H1 (cell line): ENCODE measurements around the gene MCF2L2. TPM values are rescaled to one million over a fixed set of nuclear protein-coding genes. Genes with fewer than 3 reads are reported as not detected.

Experiments used
- CTCF ChIA-PET: fragments of 300-600 bp; sonication (Branson Sonifier 250); formaldehyde crosslinking; loops from one replicate; lab custom pipeline; 2021; ENCODE audit not compliant: partially characterized antibody; lab: Charles Lee
- POLR2A ChIA-PET: fragments of 300-600 bp; sonication (Branson Sonifier 250); formaldehyde crosslinking; loops from one replicate; lab custom pipeline; 2021; ENCODE audit warnings: inconsistent platforms; ENCODE audit not compliant: partially characterized antibody; lab: Charles Lee
- DNase-seq, 2 experiments: peaks; one replicate each; pipeline versions ENCODE4 v3.0.0 to v3.0.0-alpha.2; 2010 to 2022; ENCODE audit warnings: low spot score in 2 of 2, low read depth in 1 of 2, mixed read lengths in 1 of 2
- FAIRE-seq: peaks from 2 replicates; lab custom pipeline; 2011; peaks lifted over from hg19 to GRCh38; lab: Jason Lieb, UNC
- H2AFZ ChIP-seq: 2 replicates; pipeline ENCODE4 v1.8.1; 2012; ENCODE audit warnings: low read length, inconsistent platforms
- H2AK5ac ChIP-seq: 2 replicates; pipeline ENCODE4 v1.6.1; 2013; ENCODE audit warnings: low read depth, low read length
- H2BK120ac ChIP-seq: replicated peaks from 2 replicates; pipeline ENCODE3; 2013; ENCODE audit warnings: low read depth, low read length, inconsistent platforms
- H2BK12ac ChIP-seq: 2 replicates; pipeline ENCODE4 v1.6.1; 2013; ENCODE audit warnings: low read depth, low read length
- H2BK15ac ChIP-seq: 2 replicates; pipeline ENCODE4 v1.6.1; 2013; ENCODE audit warnings: low read length
- H2BK20ac ChIP-seq: 2 replicates; pipeline ENCODE4 v1.6.1; 2013; ENCODE audit warnings: low read length
- H2BK5ac ChIP-seq: 2 replicates; pipeline ENCODE4 v1.6.1; 2013; ENCODE audit warnings: low read depth, low read length
- H3K14ac ChIP-seq: 2 replicates; pipeline ENCODE4 v1.6.1; 2013; ENCODE audit warnings: inconsistent platforms; ENCODE audit not compliant: insufficient read length
- H3K18ac ChIP-seq: 2 replicates; pipeline ENCODE4 v1.6.1; 2013; ENCODE audit warnings: low read length; ENCODE audit errors: extremely low read depth
- H3K23ac ChIP-seq: 2 replicates; pipeline ENCODE4 v1.6.1; 2013; ENCODE audit warnings: inconsistent platforms; ENCODE audit not compliant: insufficient read length
- H3K23me2 ChIP-seq: 2 replicates; pipeline ENCODE4 v1.6.1; 2013; ENCODE audit warnings: low read depth, low read length
- H3K27ac ChIP-seq: 2 replicates; pipeline ENCODE4 v1.6.1; 2011; ENCODE audit warnings: low read depth, low read length, inconsistent platforms
- H3K27me3 ChIP-seq, 4 experiments: replicated peaks in 1 of 4; 1 replicate in 1 of 4; 2 replicates in 3 of 4; pipeline versions ENCODE4 v1.6.1 to v1.8.1; 2011 to 2013; ENCODE audit warnings: low read length in 3 of 4, mild to moderate bottlenecking in 3 of 4, inconsistent platforms in 2 of 4, mixed read lengths in 2 of 4, moderate library complexity in 1 of 4; ENCODE audit not compliant: control insufficient read depth in 3 of 4, insufficient read depth in 3 of 4; ENCODE audit errors: extremely low read depth in 1 of 4
- H3K36me3 ChIP-seq, 4 experiments: 2 replicates each; pipeline versions ENCODE4 v1.6.1 to v1.8.1; 2011 to 2013; ENCODE audit warnings: mild to moderate bottlenecking in 4 of 4, low read length in 3 of 4, moderate library complexity in 2 of 4, control low read depth in 1 of 4, inconsistent platforms in 1 of 4; ENCODE audit not compliant: insufficient read depth in 4 of 4, control insufficient read depth in 2 of 4
- H3K4ac ChIP-seq: replicated peaks from 2 replicates; pipeline ENCODE3; 2013; ENCODE audit warnings: low read length, low read depth, mixed read lengths, inconsistent platforms; ENCODE audit not compliant: insufficient read length
- H3K4me1 ChIP-seq, 4 experiments: replicated peaks in 1 of 4; 1 replicate in 1 of 4; 2 replicates in 3 of 4; pipeline versions ENCODE4 v1.6.1 to v1.8.1; 2011 to 2013; ENCODE audit warnings: low read length in 3 of 4, inconsistent platforms in 2 of 4, mixed read lengths in 1 of 4; ENCODE audit not compliant: insufficient read depth in 4 of 4, control insufficient read depth in 3 of 4
- H3K4me2 ChIP-seq, 2 experiments: 2 replicates each; pipeline versions ENCODE4 v1.6.1 to v1.8.1; 2011 to 2013; ENCODE audit warnings: low read depth in 2 of 2, low read length in 2 of 2, control low read depth in 1 of 2, inconsistent platforms in 1 of 2, mild to moderate bottlenecking in 1 of 2; ENCODE audit not compliant: insufficient read depth in 1 of 2
- H3K4me3 ChIP-seq, 4 experiments: fragments of 200-600, 300-600 bp in 1 of 4; sonication (generic), shearing (Covaris generic), sonication (Bioruptor Twin) in 1 of 4; 2 replicates each; pipeline versions ENCODE4 v1.5.1 to v1.8.1; 2011 to 2016; ENCODE audit warnings: low read length in 4 of 4, low read depth in 3 of 4, control low read depth in 2 of 4, inconsistent platforms in 2 of 4, mild to moderate bottlenecking in 2 of 4, mixed read lengths in 1 of 4, moderate library complexity in 1 of 4; ENCODE audit not compliant: insufficient read depth in 2 of 4; ENCODE audit errors: extremely low read depth in 1 of 4
- H3K56ac ChIP-seq: replicated peaks from 2 replicates; pipeline ENCODE3; 2013; ENCODE audit warnings: low read depth, mild to moderate bottlenecking, mixed read lengths, low read length, inconsistent platforms; ENCODE audit not compliant: insufficient read length
- H3K79me1 ChIP-seq: 2 replicates; pipeline ENCODE4 v1.6.1; 2013; ENCODE audit warnings: low read depth, low read length, control low read depth
- H3K79me2 ChIP-seq, 2 experiments: 2 replicates each; pipeline versions ENCODE4 v1.6.1 to v1.8.1; 2012 to 2013; ENCODE audit warnings: low read length in 2 of 2, mild to moderate bottlenecking in 2 of 2, inconsistent platforms in 1 of 2; ENCODE audit not compliant: insufficient read depth in 2 of 2, control insufficient read depth in 1 of 2
- H3K9ac ChIP-seq, 4 experiments: replicated peaks in 1 of 4; 1 replicate in 1 of 4; 2 replicates in 3 of 4; pipeline versions ENCODE4 v1.6.1 to v1.8.1; 2011 to 2013; ENCODE audit warnings: low read depth in 3 of 4, low read length in 3 of 4, control low read depth in 2 of 4, mild to moderate bottlenecking in 2 of 4, moderate library complexity in 2 of 4, inconsistent platforms in 1 of 4; ENCODE audit errors: extremely low read depth in 1 of 4
- H3K9me3 ChIP-seq, 2 experiments: 2 replicates each; pipeline versions ENCODE4 v1.6.1 to v1.8.1; 2012 to 2013; ENCODE audit warnings: mild to moderate bottlenecking in 2 of 2, moderate library complexity in 2 of 2, control low read depth in 1 of 2, inconsistent platforms in 1 of 2, low read depth in 1 of 2, low read length in 1 of 2, mixed read lengths in 1 of 2; ENCODE audit not compliant: insufficient read depth in 2 of 2
- H4K20me1 ChIP-seq, 2 experiments: replicated peaks in 1 of 2; 2 replicates each; pipeline versions ENCODE3 to v1.8.1; 2011 to 2013; ENCODE audit warnings: inconsistent platforms in 2 of 2, low read length in 2 of 2, mild to moderate bottlenecking in 1 of 2; ENCODE audit not compliant: insufficient read depth in 2 of 2, control insufficient read depth in 1 of 2
- H4K5ac ChIP-seq: 2 replicates; pipeline ENCODE4 v1.6.1; 2013; ENCODE audit warnings: low read length, low read depth, mixed read lengths, inconsistent platforms; ENCODE audit not compliant: insufficient read length
- H4K8ac ChIP-seq: 2 replicates; pipeline ENCODE4 v1.8.0; 2013; ENCODE audit warnings: mild to moderate bottlenecking, moderate library complexity, low read length, inconsistent platforms; ENCODE audit not compliant: insufficient read depth; ENCODE audit errors: extremely low read depth
- H4K91ac ChIP-seq: replicated peaks from 2 replicates; pipeline ENCODE3; 2013; ENCODE audit warnings: low read length, mixed read lengths, inconsistent platforms; ENCODE audit not compliant: insufficient read length
- CBX8 ChIP-seq: fragments of 300-800, 300-1000 bp; sonication (generic); IDR thresholded peaks from 2 replicates; pipeline ENCODE4 v1.7.1; 2016; ENCODE audit warnings: low read depth, low read length, borderline replicate concordance
- CTCF ChIP-seq, 3 experiments: IDR thresholded peaks; 1 replicate in 2 of 3; 2 replicates in 1 of 3; pipeline versions ENCODE4 v1.5.1 to v1.6.1; 2011; ENCODE audit warnings: low read length in 3 of 3, mild to moderate bottlenecking in 3 of 3, inconsistent platforms in 2 of 3, low read depth in 1 of 3, moderate library complexity in 1 of 3; ENCODE audit not compliant: insufficient read depth in 1 of 3; ENCODE audit errors: control extremely low read depth in 1 of 3
- EP300 ChIP-seq, 2 experiments: IDR thresholded peaks; 1 replicate in 1 of 2; 2 replicates in 1 of 2; pipeline ENCODE4 v1.6.1; 2011 to 2012; ENCODE audit warnings: low read depth in 2 of 2, low read length in 2 of 2, mild to moderate bottlenecking in 2 of 2, borderline replicate concordance in 1 of 2, inconsistent platforms in 1 of 2, moderate library complexity in 1 of 2
- FOSL1 ChIP-seq: IDR thresholded peaks from 2 replicates; pipeline ENCODE4 v1.6.1; 2011; ENCODE audit warnings: mild to moderate bottlenecking, low read depth, low read length, moderate library complexity; ENCODE audit not compliant: insufficient read depth
- GABPA ChIP-seq: IDR thresholded peaks from 2 replicates; pipeline ENCODE4 v1.6.1; 2011; ENCODE audit warnings: mild to moderate bottlenecking, low read length, moderate library complexity, borderline replicate concordance; ENCODE audit not compliant: insufficient read depth
- GTF2F1 ChIP-seq: IDR thresholded peaks from 2 replicates; pipeline ENCODE4 v1.6.1; 2012; ENCODE audit warnings: low read depth, low read length, improper control_type of control experiment, borderline replicate concordance
- SIN3A ChIP-seq, 2 experiments: IDR thresholded peaks in 1 of 2; conservative IDR thresholded peaks in 1 of 2; 2 replicates each; pipeline ENCODE4 v1.6.1; 2011 to 2012; ENCODE audit warnings: low read length in 2 of 2, improper control_type of control experiment in 1 of 2, low read depth in 1 of 2, mild to moderate bottlenecking in 1 of 2
- SIX5 ChIP-seq: IDR thresholded peaks from 2 replicates; pipeline ENCODE4 v1.6.1; 2011; ENCODE audit warnings: mild to moderate bottlenecking, low read depth, low read length
- SP1 ChIP-seq: IDR thresholded peaks from 2 replicates; pipeline ENCODE4 v1.6.1; 2011; ENCODE audit warnings: low read depth, low read length
- TCF12 ChIP-seq: IDR thresholded peaks from 2 replicates; pipeline ENCODE4 v1.6.1; 2011; ENCODE audit warnings: low read depth, mild to moderate bottlenecking, low read length
- ZNF274 ChIP-seq: IDR thresholded peaks from 2 replicates; pipeline ENCODE4 v1.7.0; 2012; ENCODE audit warnings: low read length, borderline replicate concordance; ENCODE audit errors: extremely low read depth
- WGBS, 2 experiments: shearing (Covaris generic) in 1 of 2; methylation state at CpG; one replicate each; pipeline versions ENCODE4 v1.1.6 to v1.1.7; 2013 to 2015; ENCODE audit warnings: low lambda C conversion rate in 2 of 2, mixed read lengths in 2 of 2, inconsistent platforms in 1 of 2, low coverage in 1 of 2, missing lambda C conversion rate in 1 of 2; ENCODE audit not compliant: insufficient replicate concordance in 2 of 2, insufficient coverage in 1 of 2, insufficient read length in 1 of 2; ENCODE audit errors: extremely low coverage in 1 of 2, missing lambda C conversion rate in 1 of 2; 5-methylcytosine and 5-hydroxymethylcytosine counted together
- polyA plus RNA-seq, 7 experiments: library from polyadenylated mRNA; depleted of rRNA in 3 of 7; stranded (reverse) in 5 of 7; unstranded in 2 of 7; fragments of >200 nt in 5 of 7; fragments of 200-250 nt in 2 of 7; gene quantifications; 1 replicate in 5 of 7; 2 replicates in 1 of 7; 4 replicates in 1 of 7; pipeline versions ENCODE4 v1.2.1 to v1.2.3, GENCODE V29; 2011 to 2013; ENCODE audit warnings: missing spikeins in 2 of 7, mixed read lengths in 2 of 7
- total RNA-seq: library from RNA; stranded (reverse); fragmentation: NEBNext Ultra II Directional; extraction: Animal tissue kit (Norgen Biotek cat#: 25700); gene quantifications from 2 replicates; pipeline ENCODE4 v1.2.1, GENCODE V29; 2021

The MCF2L2 gene
- total and polyA plus RNA-seq, 2 of the 8 experiments (the other 6 are each of a cell fraction or from before 2014, with no cell fraction given) = 4.1 to 13.7 TPM

- Histone ChIP-seq H3K27ac (no peak overlapping the region), H2BK15ac (no peak overlapping the region), H3K79me2 (no peaks in the 10 kb centered on the region), H3K4ac (no peak overlapping the region), H3K9ac (no peak overlapping the region), H3K36me3 (no peaks in the 10 kb centered on the region), H2BK12ac (no peak overlapping the region), H3K4me1 (no peaks in the 10 kb centered on the region; a peak in 1 of 7 replicates), H3K27me3 (no peaks in the 10 kb centered on the region), H3K4me2 (no peak overlapping the region), H2BK120ac (no peak overlapping the region), H3K18ac (no peak overlapping the region), H2BK20ac (no peak overlapping the region), H2BK5ac (no peak overlapping the region), H3K23me2 (no peaks in the 10 kb centered on the region), H3K4me3 (no peak overlapping the region), H3K23ac (no peak overlapping the region), H4K20me1 (no peaks in the 10 kb centered on the region), H4K5ac (no peak overlapping the region), H3K9me3 (peaks cover 0 to 3% of the 10 kb centered on the region in 2 experiments; a peak in 1 of 4 replicates), H2AFZ (no peak overlapping the region), H2AK5ac (no peak overlapping the region), H3K79me1 (no peaks in the 10 kb centered on the region), H4K8ac (no peak overlapping the region), H3K56ac (no peak overlapping the region), H4K91ac (no peak overlapping the region), H3K14ac (no peak overlapping the region)
- POLR2A ChIA-PET = no interaction called here
- no peak for FAIRE-seq
- CTCF ChIA-PET = interaction anchor here (0.8 to 3.0 kb wide), 3 partner anchors 9 to 251 kb away, joined by 3 to 16 read pairs (median 7); no protein-coding TSS in a partner anchor
- WGBS, 2 experiments = 69% methylated on average over 4 of the region's 4 CpGs; no CpG with 5 or more reads in 1 of the 2 experiments
- no peak for DNase-seq
- no peak for TF ChIP-seq CTCF (IDR thresholded peaks at IDR 0.05; ENCODE audit: control extremely low read depth in 1 of 3, insufficient read depth in 1 of 3, low read depth in 1 of 3, low read length in 3 of 3)
- TF ChIP-seq SIX5 = no peak
- TF ChIP-seq EP300 (IDR thresholded peaks at IDR 0.05; ENCODE audit: borderline replicate concordance in 1 of 2, low read depth in 2 of 2, low read length in 2 of 2) = no peak
- no peak for TF ChIP-seq SP1
- TF ChIP-seq TCF12 = no peak
- no peak for TF ChIP-seq GTF2F1
- TF ChIP-seq GABPA = no peak
- no peak for TF ChIP-seq FOSL1
- no peak for TF ChIP-seq CBX8
- no peak for TF ChIP-seq SIN3A (conservative IDR thresholded peaks at IDR 0.05 in 1 of 2, IDR thresholded peaks at IDR 0.05 in 1 of 2; ENCODE audit: low read depth in 1 of 2, low read length in 2 of 2)
- TF ChIP-seq ZNF274 = no peak
Measured at GRCh38 chr3:183131735-183132134, 296.7 kb downstream of the MCF2L2 start.
